ENCODE data around the gene SCAF1.

GRCh38 chr19:49692147-49692506, 50.1 kb downstream of the SCAF1 start:
- TF ChIP-seq POLR2A (IDR thresholded peaks at IDR 0.05; ENCODE audit: low read depth, low read length) (no peak), TAF1 (IDR thresholded peaks at IDR 0.05; ENCODE audit: borderline replicate concordance, low read depth, low read length) (no peak)

Measured in GM12892 (cell line).